ENCODE data around the gene PLA2G1B.
"Not testable (repeated sequence)": the region's sequence is repeated elsewhere in the genome, so short reads cannot be mapped to it uniquely, and the experiment has no call there.

Gene PLA2G1B

DNA sequence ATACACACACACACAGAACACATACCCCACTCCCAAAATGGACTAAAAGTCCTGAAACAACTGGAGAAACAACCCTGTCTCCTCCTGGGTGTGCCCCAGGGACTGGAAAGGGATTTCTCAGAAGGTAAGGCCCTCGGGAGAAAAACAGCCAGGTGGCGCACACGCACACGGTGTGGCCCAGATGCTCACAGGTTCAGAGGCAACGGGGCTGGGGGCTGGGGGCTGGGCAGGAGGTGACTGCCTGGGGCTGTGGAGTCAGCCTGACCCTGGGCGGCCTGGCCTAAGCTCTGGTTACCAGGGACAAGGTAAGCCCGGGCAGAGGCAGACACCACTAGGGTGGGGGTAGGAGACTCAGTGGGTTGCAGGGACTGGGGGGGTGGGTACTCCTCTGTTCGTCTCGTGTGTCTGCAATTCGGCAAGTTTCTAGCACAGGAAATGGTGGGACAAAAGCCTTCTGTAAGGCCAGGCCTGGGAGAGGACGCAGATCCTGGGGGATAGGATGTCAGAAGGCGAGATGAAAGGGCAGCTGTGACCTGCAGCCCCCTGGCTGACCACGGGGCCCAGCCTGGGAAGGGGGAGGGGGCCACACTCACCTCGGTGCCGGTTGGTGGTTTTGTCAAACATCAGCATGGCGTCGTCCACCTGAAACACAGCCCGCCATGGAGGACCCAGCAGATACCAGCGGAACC, 31.0 kb upstream of the PLA2G1B start:
- DNase-seq, result no peak

DNA sequence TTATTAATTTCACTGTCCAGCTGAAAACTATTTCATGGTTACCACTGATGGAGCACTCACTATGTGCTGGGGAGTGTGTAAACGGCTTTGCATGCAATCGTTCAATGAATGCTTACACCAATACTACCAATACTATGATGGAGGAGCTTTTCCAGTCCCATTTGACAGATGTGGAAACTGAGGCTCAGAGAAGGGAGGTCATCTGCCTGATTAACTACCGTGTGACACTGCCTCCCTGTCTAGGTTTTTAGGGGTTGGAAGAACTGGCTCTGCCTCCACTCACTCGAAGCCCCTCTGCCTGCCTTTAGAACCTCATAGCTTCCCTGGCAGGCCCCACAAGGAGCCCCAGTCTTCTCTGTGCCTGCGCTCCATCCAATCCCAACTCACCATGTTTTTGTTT, 29.5 kb upstream of the PLA2G1B start:
- no peak for DNase-seq

GRCh38 chr12:120356567-120357030, 29.0 kb upstream of the PLA2G1B start:
- DNase-seq, result peak; percentile 79

GRCh38 chr12:120353556-120354317, 26.2 kb upstream of the PLA2G1B start:
- DNase-seq, result no peak

GRCh38 chr12:120353136-120353535, 25.6 kb upstream of the PLA2G1B start:
- DNase-seq, result no peak

- no peak for DNase-seq
Measured at GRCh38 chr12:120352117-120352516, 24.5 kb upstream of the PLA2G1B start.

DNA sequence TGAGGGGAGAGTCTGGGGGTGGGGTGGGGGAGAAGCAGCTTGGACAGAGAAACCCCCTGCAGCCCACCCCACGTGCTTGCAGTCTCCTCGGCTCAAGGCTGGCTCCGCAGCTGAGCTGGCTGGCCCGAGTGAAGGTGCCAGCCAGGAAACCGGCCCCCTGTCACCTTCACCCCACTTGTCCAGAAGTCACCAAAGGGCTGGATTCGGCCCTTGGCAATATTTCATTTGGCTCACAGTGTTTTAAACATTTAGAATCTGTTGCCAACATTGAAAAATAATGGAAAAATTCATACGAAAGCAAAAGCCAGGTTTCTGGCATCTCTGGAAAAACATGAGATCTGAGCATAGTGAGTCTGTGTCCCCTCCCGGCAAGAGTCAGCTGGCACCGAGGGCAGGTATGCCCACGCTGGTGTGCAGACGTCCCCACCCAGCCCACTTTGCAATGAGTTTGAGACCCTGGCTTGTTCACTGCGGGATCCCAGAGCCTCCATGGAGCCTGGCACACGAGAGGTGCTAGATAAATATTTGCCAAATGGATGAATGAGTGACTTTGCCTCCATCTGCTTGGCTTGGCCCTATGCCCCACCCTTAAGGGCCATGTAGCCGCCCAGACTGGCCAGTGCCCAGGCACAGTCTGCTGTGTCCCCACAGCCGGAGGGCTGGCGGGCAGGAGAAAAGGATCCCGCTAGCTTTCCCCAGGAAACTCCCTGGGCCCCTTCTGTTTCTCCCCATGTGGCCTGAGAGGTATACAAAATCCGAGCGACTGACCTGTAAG, 23.2 kb upstream of the PLA2G1B start:
- DNase-seq, result no peak

- no peak for DNase-seq
Measured at GRCh38 chr12:120347766-120348165, 20.2 kb upstream of the PLA2G1B start.

- DNase-seq, result no peak
Measured at GRCh38 chr12:120346681-120347080, 19.1 kb upstream of the PLA2G1B start.

GRCh38 chr12:120346031-120346430, 18.5 kb upstream of the PLA2G1B start:
- no peak for DNase-seq

DNA sequence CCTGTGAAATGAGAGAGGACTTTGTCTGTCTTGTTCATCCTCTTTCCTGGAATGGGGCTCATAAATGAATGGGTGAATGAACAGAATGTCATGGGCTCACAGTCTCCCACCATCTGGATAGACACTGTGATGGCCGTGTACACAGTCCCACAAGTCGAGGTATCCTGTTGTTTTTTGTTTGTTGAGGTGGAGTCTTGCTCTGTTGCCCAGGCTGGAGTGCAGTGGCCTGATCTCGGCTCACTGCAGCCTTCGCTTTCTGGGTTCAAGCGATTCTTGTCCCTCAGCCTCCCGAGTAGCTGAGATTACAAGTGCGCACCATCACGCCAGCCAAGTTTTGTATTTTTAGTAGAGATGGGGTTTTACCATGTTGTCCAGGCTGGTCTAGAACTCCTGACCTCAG, 16.1 kb upstream of the PLA2G1B start:
- no peak for DNase-seq

- no peak for DNase-seq
Measured at GRCh38 chr12:120343039-120343537, 15.5 kb upstream of the PLA2G1B start.

DNA sequence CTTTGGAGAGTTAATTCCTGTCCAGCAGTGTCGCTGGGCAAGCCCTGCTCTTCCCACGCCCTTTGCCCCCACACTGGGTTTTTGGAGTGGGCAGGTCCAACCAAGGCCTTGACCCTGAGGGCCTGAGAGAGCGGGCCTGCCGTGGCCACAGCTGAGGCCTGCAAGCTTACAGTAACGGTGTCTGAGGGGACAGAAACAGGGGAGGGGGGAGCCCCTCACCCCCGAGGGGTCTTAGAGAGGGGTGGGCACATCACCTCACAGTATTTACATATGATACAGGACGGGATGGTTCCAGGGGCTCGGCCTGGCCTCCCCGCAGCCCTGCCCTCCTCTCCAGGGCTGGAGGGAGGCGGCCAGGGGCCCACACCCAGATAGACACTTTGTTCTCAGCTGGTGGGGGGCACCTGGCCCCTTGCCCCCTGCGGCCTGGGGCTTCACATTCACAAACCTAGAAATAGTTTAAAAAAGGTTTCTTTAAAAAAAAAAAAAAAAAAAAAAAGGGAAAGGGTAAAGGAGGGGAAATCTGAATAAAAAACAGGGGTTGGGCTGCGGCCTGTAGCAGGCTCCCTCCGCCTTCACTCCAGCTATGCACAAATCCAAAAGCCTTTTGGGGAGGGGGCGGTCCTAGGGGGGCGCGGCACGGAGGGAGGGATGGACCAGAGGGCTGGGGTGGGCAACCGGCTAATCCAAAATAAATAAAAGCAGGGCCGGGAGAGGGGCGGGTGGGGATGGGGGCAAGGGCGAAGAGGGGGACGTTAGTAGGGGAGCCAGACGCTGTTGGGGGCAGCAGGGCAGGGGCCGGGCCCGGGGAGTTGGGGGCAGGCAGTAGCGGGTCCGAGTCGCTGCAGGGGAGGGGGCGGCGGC, 14.8 kb upstream of the PLA2G1B start:
- no peak for DNase-seq

- DNase-seq, result no peak
Measured at GRCh38 chr12:120339256-120339655, 11.7 kb upstream of the PLA2G1B start.

DNA sequence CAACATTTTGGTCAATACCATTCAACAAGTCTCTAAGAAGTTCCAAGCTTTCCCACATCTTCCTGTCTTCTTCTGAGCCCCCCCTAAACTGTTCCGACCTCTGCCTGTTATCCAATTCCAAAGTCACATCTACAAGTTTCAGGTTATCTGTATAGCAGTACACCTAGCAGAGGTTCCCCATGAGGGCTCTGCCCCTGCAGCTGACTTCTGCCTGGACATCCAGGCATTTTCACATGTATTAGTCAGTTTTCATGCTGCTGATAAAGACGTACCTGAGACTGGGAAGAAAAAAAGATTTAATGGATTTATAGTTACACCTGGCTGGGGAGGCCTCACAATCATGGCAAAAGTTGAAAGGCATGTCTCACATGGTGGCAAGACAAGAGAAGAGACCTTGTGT, 10.2 kb upstream of the PLA2G1B start:
- no peak for DNase-seq

- not testable (repeated sequence) for DNase-seq
Measured at GRCh38 chr12:120336392-120336791, 8.8 kb upstream of the PLA2G1B start.

- peak; percentile 35 for DNase-seq
Measured at GRCh38 chr12:120335447-120335846, 7.9 kb upstream of the PLA2G1B start.

DNA sequence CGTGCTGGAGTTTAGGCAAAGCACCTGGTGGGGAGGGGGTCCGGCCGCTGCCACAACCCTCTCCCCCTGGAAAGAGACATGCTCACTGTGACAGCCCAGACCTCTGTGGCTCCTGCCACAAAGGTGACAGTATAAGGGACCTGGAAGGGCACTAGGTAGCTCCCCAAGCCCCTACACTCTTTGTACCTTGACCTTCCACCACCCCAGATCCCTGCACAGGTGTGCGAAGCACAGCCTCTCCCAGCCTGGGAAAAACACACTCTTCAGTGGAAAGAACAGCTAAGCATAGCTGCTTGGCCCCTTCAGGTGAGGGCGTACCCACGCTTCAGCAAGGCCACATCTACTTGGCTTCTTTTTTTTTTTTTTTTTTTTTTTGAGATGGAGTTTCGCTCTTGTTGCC, 4.9 kb upstream of the PLA2G1B start:
- no peak for DNase-seq

DNA sequence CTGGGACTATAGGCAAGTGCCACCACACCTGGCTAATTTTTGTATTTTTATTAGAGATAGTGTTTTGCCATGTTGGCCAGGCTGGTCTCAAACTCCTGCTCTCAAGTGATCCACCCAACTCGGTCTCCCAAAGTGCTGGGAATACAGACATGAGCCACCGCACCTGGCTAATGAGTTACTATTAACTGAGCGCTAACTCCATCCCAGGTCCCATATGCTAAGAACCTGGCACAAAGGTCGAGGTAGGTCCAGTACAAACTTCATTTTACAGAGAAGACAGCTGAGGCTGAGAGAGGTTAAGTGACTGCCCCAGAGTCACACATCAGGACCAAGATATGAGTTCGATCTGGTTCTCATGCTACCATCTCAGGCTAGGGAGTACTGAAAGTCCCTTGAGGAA, 4.5 kb upstream of the PLA2G1B start:
- DNase-seq, result no peak

GRCh38 chr12:120331390-120331789, 3.8 kb upstream of the PLA2G1B start:
- DNase-seq, result no peak

GRCh38 chr12:120328228-120328627, 649 bp upstream of the PLA2G1B start:
- DNase-seq, result no peak

DNA sequence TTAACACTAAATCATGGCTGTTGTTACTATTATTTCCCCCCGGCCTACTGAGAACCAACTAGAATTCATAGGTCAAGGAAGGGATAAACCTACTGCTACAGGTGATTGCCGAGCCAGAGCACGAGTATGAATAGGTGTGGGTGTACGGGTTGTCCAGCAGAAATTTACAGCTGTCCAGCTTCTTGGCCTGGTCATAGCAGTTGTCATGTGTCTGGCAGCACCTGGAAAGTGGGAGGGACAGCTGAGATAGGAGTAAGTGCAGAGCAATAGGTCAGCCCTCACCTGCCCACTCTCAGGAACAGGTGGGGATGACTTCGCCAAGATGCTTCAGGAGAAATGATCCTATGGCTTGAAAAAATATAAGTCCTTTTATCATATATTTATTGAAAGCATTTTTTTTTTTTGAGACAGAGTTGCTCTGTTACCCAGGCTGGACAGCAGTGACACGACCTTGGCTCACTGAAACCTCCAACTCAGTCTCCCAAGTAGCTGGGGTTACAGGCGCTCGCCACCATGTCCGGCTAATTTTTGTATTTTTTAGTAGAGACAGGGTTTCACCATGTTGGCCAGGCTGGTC, 2.6 kb downstream of the PLA2G1B start:
- DNase-seq, result no peak
